GOT3 (cell line): ENCODE data around the gene HIPK3.

Source experiments
- DNase-seq: peaks from one replicate; lab custom pipeline; 2025; ENCODE audit warnings: mixed read lengths; lab: John Stamatoyannopoulos, UW

HIPK3 gene

DNA sequence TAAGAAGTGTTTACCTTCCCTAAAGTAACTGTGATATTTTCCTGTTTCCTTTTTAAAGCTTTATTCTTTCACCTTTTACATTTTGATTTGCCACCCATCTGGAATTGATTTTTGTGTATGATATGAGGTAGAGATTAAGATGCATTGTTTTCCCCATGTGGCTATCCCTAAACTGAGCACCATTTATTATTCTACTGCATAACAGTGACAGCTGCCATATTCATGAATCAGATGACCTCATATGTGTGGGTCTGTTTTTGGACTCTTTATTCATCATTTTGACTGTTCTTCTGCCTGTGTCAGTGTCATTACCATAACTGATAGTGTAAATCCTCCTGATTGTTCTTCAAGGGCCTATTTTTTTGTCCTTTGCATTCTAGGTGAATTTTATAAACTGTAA is 50.8 kb downstream of the HIPK3 start:
- DNase-seq = no peak

DNA sequence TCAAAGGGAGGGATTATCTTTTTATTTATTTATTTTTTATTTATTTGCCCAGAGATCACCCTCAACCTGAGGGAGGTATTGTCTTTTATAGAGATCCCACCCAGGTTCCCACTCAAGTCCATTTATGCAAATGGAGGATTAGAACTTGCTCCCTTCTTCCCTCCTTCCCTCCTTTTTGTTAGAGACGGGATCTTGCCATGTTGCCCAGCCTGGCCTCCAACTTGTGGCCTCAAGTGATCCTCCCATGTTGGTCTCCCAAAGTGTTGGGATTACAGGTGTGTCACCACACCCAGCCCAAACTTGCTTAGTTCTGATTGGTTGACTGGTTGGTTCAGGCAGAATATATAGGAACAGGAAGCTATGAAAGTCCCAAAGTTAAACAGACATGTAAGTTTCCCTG is 51.9 kb downstream of the HIPK3 start:
- no peak for DNase-seq

DNA sequence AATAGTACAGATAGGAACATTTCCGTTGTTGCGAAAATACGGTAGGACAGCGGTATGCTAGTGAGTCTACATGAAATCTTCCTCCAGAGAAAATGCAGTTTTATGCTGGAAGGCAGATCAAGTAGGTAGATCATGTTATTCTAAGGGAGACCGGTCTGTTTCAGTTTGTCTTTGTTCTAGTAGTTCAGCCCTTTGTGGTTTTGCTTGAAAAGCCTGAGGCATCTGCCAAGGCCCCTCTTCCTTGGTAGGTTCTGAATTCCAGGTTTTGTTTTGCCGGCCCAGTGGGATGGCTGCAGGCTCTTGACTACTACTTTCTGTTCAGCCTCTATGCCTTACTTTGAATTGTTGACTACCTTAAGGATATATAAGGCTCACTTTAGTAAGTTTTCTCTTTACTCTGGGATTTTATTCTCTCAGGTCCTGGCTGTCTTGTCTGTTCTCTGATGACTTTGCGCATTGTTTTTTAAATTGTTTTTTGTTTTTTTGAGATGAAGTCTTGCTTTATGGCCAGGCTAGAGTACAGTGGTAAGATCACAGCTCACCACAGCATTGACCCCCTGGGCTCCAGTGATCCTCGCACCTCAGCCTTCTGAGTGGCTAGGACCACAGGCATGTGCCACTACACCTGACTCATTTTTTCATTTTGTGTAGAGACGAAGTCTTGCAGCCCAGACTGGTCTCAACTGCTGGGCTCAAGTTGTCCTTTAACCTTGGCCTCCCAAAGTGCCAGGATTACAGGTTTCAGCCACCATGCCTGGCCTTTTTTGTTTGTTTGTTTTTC is 53.7 kb downstream of the HIPK3 start:
- no peak for DNase-seq

DNA sequence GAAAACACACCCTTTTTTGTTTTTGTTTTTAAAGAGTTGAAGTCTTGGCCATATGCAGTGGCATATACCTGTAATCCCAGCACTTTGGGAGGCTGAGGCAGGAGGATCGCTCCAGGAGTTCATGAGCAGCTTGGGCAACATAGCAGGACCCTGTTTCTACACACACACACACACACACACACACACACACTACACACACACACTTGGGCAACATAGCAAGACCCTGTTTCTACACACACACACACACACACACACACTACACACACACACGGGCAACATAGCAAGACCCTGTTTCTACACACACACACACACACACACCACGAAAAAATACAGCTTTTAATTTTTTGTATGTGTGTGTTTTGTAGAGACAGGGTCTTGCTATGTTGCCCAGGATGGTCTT is 54.5 kb downstream of the HIPK3 start:
- DNase-seq = no peak

DNA sequence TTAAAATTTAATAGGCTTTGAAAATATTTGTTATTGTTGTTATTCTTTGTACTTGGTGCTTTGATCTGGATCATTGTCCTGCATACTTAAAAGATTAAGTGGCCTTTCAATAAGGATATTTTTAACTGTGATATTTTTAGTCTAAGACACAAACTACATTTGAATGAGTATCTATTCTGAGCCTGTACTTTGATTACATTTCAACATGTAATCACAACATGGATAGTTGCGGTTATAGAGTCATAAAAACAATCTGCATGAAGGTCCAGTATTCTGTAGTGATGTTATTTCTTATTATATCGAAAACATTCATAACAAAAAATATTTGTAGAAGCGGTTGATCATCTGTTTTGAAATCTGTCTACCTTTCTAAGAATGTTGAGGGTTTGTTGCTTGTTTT is 58.6 kb downstream of the HIPK3 start:
- DNase-seq = no peak

DNA sequence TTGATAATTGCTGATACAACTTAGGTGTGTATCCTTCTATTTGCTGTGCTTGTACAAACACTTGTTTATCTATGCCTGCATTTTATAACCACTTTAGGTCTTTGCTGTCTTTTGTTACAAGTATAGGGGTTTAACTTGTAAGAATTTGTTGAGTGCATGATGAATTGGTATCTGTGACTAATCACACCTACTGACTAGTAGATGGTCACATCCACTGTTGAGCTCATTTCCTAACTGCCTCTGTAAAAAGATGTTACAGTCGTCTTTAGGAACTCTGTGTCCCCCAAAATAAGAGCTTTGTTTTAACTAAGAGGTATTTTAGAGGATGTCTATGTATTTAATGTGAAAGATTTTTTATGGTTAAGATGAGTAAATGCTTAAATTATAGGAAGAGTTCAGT is 60.5 kb downstream of the HIPK3 start:
- no peak for DNase-seq

DNA sequence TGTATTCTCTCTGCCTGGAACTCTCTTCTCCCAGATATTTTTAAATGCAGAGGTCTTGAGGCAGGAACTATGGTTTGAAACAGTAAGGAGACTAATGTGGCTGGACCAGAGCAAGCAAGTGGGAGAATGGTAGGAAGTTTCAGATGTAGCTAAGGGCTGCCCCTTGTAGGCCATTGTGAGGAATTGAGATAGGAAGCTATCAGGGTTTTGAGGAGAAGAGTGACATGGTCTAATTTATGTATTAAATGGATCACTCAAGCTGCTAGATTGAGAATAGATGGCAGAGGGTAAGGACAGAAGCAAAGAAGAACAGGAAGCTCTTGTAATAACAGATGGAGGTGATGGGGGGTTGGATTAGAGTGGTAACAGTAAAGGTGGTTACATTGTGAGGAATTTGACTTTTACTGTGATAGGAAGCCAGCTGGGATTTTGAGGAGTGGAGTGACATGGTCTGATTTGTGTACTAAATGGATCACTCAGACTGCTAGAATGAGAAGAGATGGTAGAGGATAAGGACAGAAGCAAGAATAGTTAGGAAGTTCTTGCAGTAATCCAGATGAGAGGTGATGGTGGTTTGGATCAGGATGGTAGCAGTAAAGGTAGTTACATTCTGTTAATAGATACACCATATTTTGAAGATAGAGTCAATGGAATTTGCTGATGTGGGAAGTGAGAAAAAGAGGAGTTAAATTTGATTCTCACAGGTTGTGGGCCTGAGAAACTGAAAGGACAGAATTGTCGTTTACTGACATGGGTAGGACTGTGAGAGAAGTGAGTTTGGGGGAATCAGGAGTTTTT is 63.0 kb downstream of the HIPK3 start:
- DNase-seq = no peak

DNA sequence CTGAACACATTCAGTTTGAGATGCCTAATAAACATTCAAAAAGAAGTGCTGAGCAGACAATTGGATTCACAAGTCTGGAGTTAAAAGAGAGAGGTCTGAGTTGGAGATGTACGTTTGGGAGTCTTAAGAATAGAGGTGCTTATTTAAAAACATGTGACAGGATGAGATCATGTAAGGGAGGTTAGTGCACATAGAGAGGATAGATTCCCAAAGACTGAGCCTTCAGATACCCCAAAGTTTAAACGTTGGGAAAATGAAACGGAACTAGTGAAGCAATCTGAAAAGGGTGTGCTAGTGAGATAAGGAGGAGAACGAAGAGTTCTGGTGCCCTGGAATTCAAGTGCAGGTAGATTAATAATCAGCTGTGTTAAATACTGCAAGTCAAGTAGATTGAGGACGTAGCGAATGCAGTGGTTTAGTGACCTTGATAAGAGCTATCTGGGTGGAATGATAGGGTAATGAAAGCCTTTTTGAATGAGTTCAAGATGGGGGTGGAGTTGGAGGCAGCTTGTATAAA is 63.7 kb downstream of the HIPK3 start:
- no peak for DNase-seq

DNA sequence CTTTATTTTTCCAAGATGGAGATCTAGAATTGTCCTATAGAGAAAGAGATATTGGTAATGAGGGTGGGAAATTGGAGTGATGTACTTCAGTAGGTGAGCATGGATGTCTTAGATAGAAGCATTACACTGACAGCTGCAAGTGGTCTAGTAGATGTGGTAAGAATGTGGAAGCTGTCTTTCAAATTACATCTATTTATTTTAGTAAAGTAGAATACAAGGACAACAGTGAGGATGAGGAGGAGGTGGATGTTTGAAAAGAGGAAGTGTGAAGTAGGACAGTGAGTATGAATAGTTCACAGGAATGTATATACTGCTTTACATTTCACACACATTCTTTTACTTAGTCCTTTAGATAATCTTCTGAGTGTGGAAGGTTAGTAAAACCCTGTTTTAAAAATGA is 64.2 kb downstream of the HIPK3 start:
- DNase-seq = no peak

DNA sequence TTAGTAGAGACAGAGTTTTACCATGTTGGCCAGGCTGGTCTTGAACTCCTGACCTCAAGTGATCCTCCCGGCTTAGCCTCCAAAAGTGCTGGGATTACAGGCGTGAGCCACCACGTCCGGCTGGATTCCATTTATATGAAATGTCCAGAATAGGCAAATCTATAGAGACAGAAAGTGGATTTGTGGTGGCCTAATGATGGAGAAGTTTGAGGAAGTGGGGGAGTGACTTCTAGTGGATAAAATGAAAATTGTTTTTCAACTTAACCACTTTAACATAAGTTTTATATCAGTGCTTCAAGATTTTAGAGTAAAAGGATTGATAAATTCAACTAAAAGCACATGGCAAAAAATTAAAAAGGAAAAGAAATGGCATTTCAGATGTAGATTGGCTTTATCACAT is 66.2 kb downstream of the HIPK3 start:
- DNase-seq = no peak

DNA sequence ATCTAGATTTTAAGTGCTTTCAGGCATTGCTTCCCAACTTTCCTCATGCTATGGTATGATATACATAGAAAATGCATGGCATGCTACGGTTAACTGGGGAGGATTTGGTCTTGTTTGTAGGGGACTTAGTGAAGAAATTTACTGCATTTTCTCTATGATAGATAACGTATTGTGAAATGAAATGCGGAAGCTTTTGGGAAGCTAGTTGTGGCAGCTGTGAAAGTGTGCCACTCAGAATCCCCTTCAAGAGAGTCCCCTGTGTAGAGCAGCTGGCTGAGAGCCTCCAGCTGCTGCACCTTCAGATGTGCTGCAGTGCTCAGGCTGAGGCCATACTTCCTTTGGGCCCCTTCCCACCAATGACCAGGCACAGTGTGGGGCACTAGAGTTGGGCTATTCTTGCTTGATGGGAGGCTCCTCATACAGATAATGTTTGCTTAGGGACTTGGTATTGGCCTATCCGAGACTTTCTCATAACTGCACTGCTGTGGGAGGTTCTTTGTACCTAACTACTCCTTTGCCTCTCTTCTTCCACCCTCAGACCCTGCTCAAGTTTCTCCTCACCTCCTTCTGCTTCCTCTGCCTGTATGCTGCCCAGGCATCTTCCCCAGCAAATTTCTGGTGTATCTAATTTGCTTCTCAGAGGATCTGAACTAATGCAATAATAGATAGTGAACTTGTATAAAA is 67.3 kb downstream of the HIPK3 start:
- no peak for DNase-seq

DNA sequence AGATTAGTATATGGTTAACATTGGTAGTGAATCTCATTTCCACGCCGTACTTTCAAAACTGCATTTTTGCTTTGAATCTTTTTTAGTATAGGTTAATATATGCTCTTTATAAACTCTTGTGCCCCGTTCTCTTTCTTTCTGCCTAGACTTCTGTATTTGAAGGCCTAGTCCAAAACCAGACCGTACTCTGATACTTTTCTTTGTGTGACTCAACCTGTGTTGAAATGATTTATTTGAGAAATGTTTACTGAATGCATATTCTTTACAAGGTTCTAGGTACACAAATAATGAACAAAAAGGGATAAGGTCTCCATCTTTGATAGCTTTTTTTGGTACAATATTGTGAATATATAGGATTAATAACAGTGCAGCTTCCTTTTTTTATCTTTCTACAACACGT is 68.3 kb downstream of the HIPK3 start:
- DNase-seq = no peak

DNA sequence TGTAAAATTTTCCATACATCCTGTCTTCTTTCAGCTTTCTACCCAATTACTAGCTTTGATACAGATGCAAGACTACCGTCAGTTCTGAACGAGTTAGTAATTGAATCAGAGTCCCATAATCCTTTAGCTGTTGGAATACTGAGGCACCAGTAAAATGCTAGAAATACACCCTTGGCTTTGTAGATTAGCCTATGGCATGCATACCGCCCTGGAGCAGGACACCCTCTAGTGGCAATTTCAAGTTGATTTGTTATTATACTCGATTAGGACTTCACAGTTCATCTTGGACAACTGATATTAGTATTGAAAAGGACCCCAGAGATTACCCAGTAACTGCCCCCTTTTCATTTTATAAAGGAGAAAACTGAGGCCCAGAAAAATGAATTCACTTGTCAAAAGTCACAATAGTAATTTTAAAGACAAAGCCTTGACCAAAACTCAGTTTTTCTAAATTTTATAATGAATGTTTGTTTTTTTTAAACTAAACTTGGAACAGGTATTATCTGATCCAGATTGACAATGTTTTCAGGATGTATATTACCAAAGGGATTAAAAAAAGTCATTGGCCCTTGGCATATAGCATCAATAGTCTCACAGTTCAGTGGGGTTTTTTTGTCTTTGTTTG is 72.6 kb downstream of the HIPK3 start:
- no peak for DNase-seq

DNA sequence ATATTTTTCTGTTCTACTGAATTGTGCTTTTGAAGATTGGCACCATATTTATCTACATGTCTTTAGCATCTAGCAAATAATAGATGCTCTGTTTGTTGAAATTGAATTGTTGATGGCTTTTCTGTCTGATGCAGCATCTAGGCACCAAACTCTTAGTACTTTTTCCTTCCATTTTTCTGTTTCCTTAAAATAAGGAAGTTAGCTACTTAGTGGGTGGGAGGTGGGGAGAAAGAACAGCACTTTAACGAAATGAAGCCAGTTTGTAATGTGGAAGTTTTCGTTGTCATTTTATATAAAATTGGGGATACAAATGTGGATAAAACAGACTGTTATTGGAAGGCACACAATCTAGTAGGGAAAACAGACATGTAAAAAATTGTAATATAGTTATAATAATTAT is 76.6 kb downstream of the HIPK3 start:
- DNase-seq = no peak

DNA sequence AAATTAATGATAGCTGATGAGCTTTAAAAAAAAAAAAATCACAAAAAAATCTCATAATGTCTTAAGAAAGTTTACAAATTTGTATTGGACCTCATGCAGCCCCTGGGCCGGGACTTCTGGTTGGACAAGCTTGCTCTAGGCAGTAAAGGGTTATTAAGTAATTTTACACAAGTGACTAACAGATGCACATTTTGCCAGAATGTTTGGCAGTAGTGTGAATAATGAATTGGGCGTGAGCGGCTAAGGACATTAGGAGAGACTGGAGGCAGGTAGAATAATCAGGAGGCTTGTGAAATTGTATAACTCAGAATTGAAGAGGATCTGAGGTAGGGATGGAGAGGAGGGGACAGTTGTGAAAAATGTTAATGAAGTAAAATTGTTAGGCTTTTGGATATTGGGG is 77.4 kb downstream of the HIPK3 start:
- no peak for DNase-seq

DNA sequence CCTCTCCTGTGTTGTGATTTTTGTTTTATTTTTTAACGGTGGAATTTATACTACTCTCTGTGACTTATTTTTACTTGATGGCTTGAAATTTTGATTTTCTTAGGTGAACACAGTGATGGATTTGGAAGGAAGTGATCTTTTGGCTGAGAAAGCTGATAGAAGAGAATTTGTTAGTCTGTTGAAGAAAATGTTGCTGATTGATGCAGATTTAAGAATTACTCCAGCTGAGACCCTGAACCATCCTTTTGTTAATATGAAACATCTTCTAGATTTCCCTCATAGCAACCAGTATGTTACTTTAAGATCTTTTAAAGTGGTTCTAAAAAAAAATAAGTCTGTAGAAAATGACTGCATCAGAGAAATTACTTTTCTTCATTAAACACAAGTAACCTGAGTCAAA is 82.1 kb downstream of the HIPK3 start:
- DNase-seq = no peak

DNA sequence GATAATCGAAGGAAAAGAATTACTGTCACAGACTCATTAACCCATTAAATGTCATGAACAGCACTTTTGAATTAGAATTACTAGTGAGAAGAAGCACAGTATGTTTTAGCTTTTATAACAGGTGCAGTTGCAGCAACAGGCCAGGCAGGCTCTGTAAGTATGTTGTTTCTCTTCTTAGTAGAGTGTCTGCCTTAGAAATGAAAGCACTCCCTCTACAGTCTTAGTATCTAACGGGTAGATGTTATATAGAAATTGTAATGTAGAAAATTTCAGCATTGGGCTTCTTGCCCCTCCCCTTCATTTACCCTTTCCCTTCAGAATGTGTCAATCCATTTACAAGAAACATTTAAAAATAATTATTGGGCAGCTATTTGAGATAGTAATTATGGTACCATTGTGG is 87.4 kb downstream of the HIPK3 start:
- no peak for DNase-seq

DNA sequence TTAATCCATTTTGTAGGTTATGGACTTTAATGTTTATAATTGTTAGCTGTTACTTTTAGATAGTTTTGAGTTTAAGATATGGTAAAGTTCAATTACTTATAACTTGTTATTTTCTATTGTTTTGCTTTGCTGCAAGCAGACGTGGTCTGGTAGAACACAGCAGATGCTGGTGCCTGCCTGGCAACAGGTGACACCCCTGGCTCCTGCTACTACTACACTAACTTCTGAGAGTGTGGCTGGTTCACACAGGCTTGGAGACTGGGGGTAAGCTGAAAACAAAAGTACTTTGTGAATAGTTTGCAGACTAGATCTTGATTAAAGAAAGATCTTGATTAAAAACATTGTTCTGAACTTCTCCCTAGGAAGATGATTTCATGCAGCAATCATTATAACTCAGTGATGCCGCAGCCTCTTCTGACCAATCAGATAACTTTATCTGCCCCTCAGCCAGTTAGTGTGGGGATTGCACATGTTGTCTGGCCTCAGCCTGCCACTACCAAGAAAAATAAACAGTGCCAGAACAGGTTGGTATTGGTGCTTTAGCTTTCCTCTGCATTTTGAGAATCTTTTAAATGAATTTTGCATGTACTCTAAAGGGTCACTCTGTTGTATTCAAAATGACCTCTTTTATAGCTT is 90.4 kb downstream of the HIPK3 start:
- no peak for DNase-seq

DNA sequence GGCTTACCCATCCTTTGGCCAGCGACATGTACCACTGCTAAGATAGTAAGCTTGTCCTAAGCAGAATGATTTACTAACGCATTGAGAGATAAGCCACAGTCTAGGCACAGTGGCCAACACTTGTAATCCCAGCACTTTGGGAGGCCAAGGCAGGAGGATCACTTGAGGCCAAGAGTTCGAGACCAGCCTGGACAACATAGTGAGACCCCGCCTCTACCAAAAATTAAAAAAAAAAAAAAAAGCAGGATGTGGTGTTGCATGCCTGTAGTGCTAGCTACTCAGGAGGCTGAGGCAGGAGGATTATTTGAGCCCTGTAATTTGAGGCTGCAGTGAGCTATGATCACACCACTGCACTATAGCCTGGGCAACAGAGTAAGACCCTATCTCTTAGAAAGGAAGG is 93.1 kb downstream of the HIPK3 start:
- DNase-seq = no peak

DNA sequence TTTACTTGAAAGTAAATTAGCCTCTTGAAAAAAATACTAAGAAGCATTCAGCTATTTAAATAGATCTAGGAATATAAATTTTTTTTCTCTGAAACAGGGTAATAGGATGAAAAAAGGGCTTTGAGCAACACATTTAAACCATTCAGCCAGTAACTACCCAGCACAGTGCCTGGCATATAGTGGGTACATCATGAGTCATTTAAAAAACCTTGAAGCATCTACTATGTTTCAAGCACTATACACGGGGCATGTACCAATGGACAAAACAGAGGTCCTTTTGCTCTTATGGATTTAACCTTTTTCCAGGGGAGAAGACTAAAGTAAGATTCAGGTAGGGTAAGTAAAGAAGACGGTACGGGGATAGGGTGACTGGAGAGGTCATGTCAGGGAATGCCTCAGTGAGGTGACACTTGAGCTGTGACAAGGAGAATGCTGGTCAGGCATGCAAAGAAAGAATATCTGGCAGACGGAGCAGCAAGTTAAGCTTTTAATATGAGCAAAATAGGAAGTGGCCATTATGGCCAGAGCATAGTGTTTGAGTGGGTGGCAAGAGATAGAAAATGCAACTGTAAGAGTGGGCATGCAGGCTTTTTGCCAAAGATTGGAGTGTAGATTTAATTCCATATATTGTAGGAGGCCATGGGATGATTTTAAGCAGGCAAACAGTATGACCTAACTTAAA is 101.1 kb downstream of the HIPK3 start:
- no peak for DNase-seq

DNA sequence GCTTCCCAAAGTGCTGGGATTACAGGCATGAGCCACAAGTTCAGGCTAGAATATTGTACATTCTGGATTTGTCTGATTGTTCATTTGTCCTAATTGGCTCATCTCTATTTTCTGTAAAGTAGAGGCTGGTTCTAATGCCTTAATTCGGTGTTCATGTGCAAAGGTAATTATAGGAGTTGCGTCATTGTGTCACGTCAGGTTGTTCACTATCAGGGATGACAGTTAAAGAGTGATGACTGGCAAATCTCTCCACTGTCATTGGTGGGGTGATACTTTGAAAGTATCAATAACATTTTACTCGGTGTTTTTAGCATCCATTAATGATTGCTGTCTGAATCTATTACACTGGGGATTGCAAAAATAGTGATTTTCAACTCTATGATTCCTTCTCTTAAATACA is 103.5 kb downstream of the HIPK3 start:
- DNase-seq = no peak
